IMR-90 (cell line): ENCODE results near the gene SORCS1. TPM values are rescaled to one million over a fixed set of nuclear protein-coding genes. Genes with fewer than 3 reads are reported as not detected.

ENCODE experiments used
- ATAC-seq: fragments of 200-7000 bp; cut with Tn5 transposase; 2 replicates; pipeline ENCODE4 v1.9.1; 2020; ENCODE audit warnings: low read depth, mild to moderate bottlenecking, moderate library complexity
- BruUV-seq: library from RNA; stranded (reverse); fragments of 400-500 nt; replicated peaks from 2 replicates; lab custom pipeline; 2021; lab: Mats Ljungman, UMichigan
- CTCF ChIA-PET: fragments of 300-600 bp; formaldehyde crosslinking; extraction: SDS; loops from one replicate; lab custom pipeline; 2021; ENCODE audit warnings: antibody characterized with exemption; lab: Yijun Ruan, JAX
- POLR2A ChIA-PET: fragments of 300-600 bp; sonication (Branson Sonifier 250); formaldehyde crosslinking; loops from one replicate; lab custom pipeline; 2022; ENCODE audit warnings: antibody characterized with exemption; ENCODE audit not compliant: unreplicated experiment; lab: Charles Lee
- DNase-seq: peaks from one replicate; pipeline ENCODE4 v3.0.0; 2013
- H2AFZ ChIP-seq: replicated peaks from 2 replicates; pipeline ENCODE3; 2013; ENCODE audit warnings: low read length, mild to moderate bottlenecking; ENCODE audit not compliant: poor library complexity
- H2AK5ac ChIP-seq: 2 replicates; pipeline ENCODE4 v1.6.1; 2013; ENCODE audit warnings: low read depth, low read length, inconsistent platforms
- H2AK9ac ChIP-seq: replicated peaks from 2 replicates; pipeline ENCODE3; 2013; ENCODE audit warnings: mild to moderate bottlenecking, low read depth, low read length, moderate library complexity; ENCODE audit not compliant: poor library complexity
- H2BK120ac ChIP-seq: 2 replicates; pipeline ENCODE4 v1.6.1; 2013; ENCODE audit warnings: low read depth, low read length, inconsistent platforms
- H2BK15ac ChIP-seq: 3 replicates; pipeline ENCODE4 v1.6.1; 2013; ENCODE audit warnings: low read depth, low read length, inconsistent platforms
- H2BK20ac ChIP-seq: 2 replicates; pipeline ENCODE4 v1.6.1; 2013; ENCODE audit warnings: low read depth, mild to moderate bottlenecking, inconsistent platforms, low read length, moderate library complexity
- H2BK5ac ChIP-seq: 2 replicates; pipeline ENCODE4 v1.6.1; 2013; ENCODE audit warnings: mild to moderate bottlenecking, low read depth, low read length, inconsistent platforms; ENCODE audit not compliant: poor library complexity, severe bottlenecking
- H3K14ac ChIP-seq: replicated peaks from 2 replicates; pipeline ENCODE4 v1.6.1; 2013; ENCODE audit warnings: low read depth, low read length, inconsistent platforms
- H3K18ac ChIP-seq: 2 replicates; pipeline ENCODE4 v1.6.1; 2013; ENCODE audit warnings: low read depth, low read length, control low read depth
- H3K23ac ChIP-seq: 2 replicates; pipeline ENCODE4 v1.6.1; 2013; ENCODE audit warnings: low read depth, low read length, inconsistent platforms
- H3K27ac ChIP-seq: 2 replicates; pipeline ENCODE4 v1.5.1; 2013; ENCODE audit warnings: mild to moderate bottlenecking, control low read depth, low read length; ENCODE audit not compliant: insufficient read depth
- H3K27me3 ChIP-seq: 2 replicates; pipeline ENCODE4 v1.6.1; 2013; ENCODE audit warnings: low read length; ENCODE audit not compliant: control insufficient read depth, insufficient read depth
- H3K36me3 ChIP-seq: 2 replicates; pipeline ENCODE4 v1.6.1; 2013; ENCODE audit warnings: low read length, mixed read lengths; ENCODE audit not compliant: control insufficient read depth, insufficient read depth
- H3K4ac ChIP-seq: 2 replicates; pipeline ENCODE4 v1.6.1; 2013; ENCODE audit warnings: low read depth, low read length, inconsistent platforms
- H3K4me1 ChIP-seq: 2 replicates; pipeline ENCODE4 v1.6.1; 2013; ENCODE audit warnings: low read length, mixed read lengths; ENCODE audit not compliant: control insufficient read depth, insufficient read depth
- H3K4me2 ChIP-seq: 2 replicates; pipeline ENCODE4 v1.6.1; 2013; ENCODE audit warnings: low read depth, mild to moderate bottlenecking, control low read depth, low read length, moderate library complexity
- H3K4me3 ChIP-seq: 2 replicates; pipeline ENCODE4 v1.5.1; 2013; ENCODE audit warnings: low read depth, mild to moderate bottlenecking, control low read depth, low read length, moderate library complexity; ENCODE audit not compliant: insufficient read depth
- H3K56ac ChIP-seq: 2 replicates; pipeline ENCODE4 v1.6.1; 2013; ENCODE audit warnings: low read length, inconsistent platforms; ENCODE audit not compliant: insufficient read depth; ENCODE audit errors: extremely low read depth
- H3K79me1 ChIP-seq, 2 experiments: 2 replicates each; pipeline ENCODE4 v1.6.1; 2013; ENCODE audit warnings: low read length in 2 of 2, inconsistent platforms in 1 of 2, low read depth in 1 of 2
- H3K9ac ChIP-seq: 2 replicates; pipeline ENCODE4 v1.6.1; 2013; ENCODE audit warnings: low read depth, low read length, control low read depth
- H3K9me1 ChIP-seq: 2 replicates; pipeline ENCODE4 v1.6.1; 2013; ENCODE audit warnings: low read length, inconsistent platforms; ENCODE audit not compliant: insufficient read depth
- H3K9me3 ChIP-seq: 2 replicates; pipeline ENCODE4 v1.6.1; 2013; ENCODE audit warnings: low read length; ENCODE audit not compliant: control insufficient read depth, insufficient read depth
- H4K20me1 ChIP-seq: 2 replicates; pipeline ENCODE4 v1.6.1; 2013; ENCODE audit warnings: low read length, inconsistent platforms; ENCODE audit not compliant: insufficient read depth
- H4K5ac ChIP-seq: 2 replicates; pipeline ENCODE4 v1.6.1; 2013; ENCODE audit warnings: mild to moderate bottlenecking, low read depth, low read length, control low read depth
- H4K8ac ChIP-seq, 2 experiments: 2 replicates each; pipeline ENCODE4 v1.6.1; 2013; ENCODE audit warnings: low read depth in 2 of 2, low read length in 2 of 2, control low read depth in 1 of 2, inconsistent platforms in 1 of 2
- H4K91ac ChIP-seq: 2 replicates; pipeline ENCODE4 v1.6.1; 2013; ENCODE audit warnings: low read depth, low read length, inconsistent platforms; ENCODE audit not compliant: insufficient read depth
- CHD1 ChIP-seq: IDR thresholded peaks from 2 replicates; pipeline ENCODE4 v1.6.1; 2012; ENCODE audit warnings: low read depth, low read length, improper control_type of control experiment
- ELK1 ChIP-seq: fragments of 150-350 bp; IDR thresholded peaks from 2 replicates; pipeline ENCODE4 v1.6.1; 2016; ENCODE audit warnings: low read depth, mild to moderate bottlenecking, low read length, moderate library complexity, borderline replicate concordance
- FOS ChIP-seq: fragments of 150-350 bp; IDR thresholded peaks from 2 replicates; pipeline ENCODE4 v1.6.1; 2016; ENCODE audit warnings: low read depth, low read length
- MAFK ChIP-seq: IDR thresholded peaks from 2 replicates; pipeline ENCODE4 v1.6.1; 2012; ENCODE audit warnings: low read depth, low read length, improper control_type of control experiment
- MAZ ChIP-seq: IDR thresholded peaks from 2 replicates; pipeline ENCODE4 v1.6.1; 2012; ENCODE audit warnings: low read depth, mild to moderate bottlenecking, low read length, improper control_type of control experiment, moderate library complexity, borderline replicate concordance
- POLR2A ChIP-seq: IDR thresholded peaks from 2 replicates; pipeline ENCODE4 v1.6.1; 2012; ENCODE audit warnings: mild to moderate bottlenecking, low read depth, low read length
- RAD21 ChIP-seq: IDR thresholded peaks from 2 replicates; pipeline ENCODE4 v1.6.1; 2012; ENCODE audit warnings: low read length, improper control_type of control experiment
- SMC3 ChIP-seq: fragments of 150-350 bp; IDR thresholded peaks from 2 replicates; pipeline ENCODE4 v1.6.1; 2016; ENCODE audit warnings: low read depth, mild to moderate bottlenecking, antibody characterized with exemption, low read length, moderate library complexity
- USF2 ChIP-seq: fragments of 150-350 bp; IDR thresholded peaks from 2 replicates; pipeline ENCODE4 v1.6.1; 2017; ENCODE audit warnings: mild to moderate bottlenecking, antibody characterized with exemption, low read length, low read depth
- WGBS, 2 experiments: methylation state at CpG; one replicate each; pipeline versions ENCODE4 v1.1.5 to v1.1.7; 2013; ENCODE audit warnings: missing lambda C conversion rate in 2 of 2; ENCODE audit not compliant: insufficient read length in 1 of 2; ENCODE audit errors: extremely low coverage in 2 of 2; 5-methylcytosine and 5-hydroxymethylcytosine counted together
- dilution Hi-C: fragments of 300-500 bp; cut with HindIII; formaldehyde crosslinking; loops from one replicate; pipeline ENCODE4 v1.14.3; 2018; ENCODE audit warnings: low sequenced_read_pairs; ENCODE audit not compliant: unreplicated experiment
- in situ Hi-C: fragments of 300-500 bp; cut with MboI; formaldehyde crosslinking; loops from 3 replicates; pipeline ENCODE4 v1.14.3; 2019; ENCODE audit warnings: low sequenced_read_pairs, inconsistent platforms, mixed read lengths
- intact Hi-C: fragments of 100-400 bp; cut with micrococcal nuclease; formaldehyde crosslinking; loops from 2 replicates; pipeline ENCODE4 v1.10.0; 2022
- polyA plus RNA-seq, 3 experiments: library from polyadenylated mRNA; depleted of rRNA; stranded (reverse); fragments of >200 nt; gene quantifications; 2 replicates each; pipeline ENCODE4 v1.2.3, GENCODE V29; 2012; ENCODE audit warnings: low replicate concordance in 1 of 3
- total RNA-seq: library from RNA; depleted of rRNA; stranded (reverse); fragments of >200 nt; gene quantifications from 2 replicates; pipeline ENCODE4 v1.2.3, GENCODE V29; 2012

The SORCS1 gene
- total and polyA plus RNA-seq, 2 of the 4 experiments (the other 2 are of a cell fraction), result under 0.01 TPM; not detected in 1

GRCh38 chr10:107104026-107104652, 60.4 kb downstream of the SORCS1 start:
- ATAC-seq, result no peak
- Histone ChIP-seq H3K36me3 (no peaks in the 10 kb centered on the region), H4K5ac (no peak overlapping the region), H2AK9ac (no peak overlapping the region), H3K27me3 (no peaks in the 10 kb centered on the region), H3K79me1 (no peaks in the 10 kb centered on the region), H2BK5ac (no peak overlapping the region), H3K23ac (no peak overlapping the region), H2AFZ (no peak overlapping the region), H4K20me1 (no peaks in the 10 kb centered on the region), H3K4ac (no peak overlapping the region), H3K9me1 (no peaks in the 10 kb centered on the region), H3K18ac (no peak overlapping the region), H2BK15ac (no peak overlapping the region), H3K4me3 (no peak overlapping the region), H4K91ac (no peak overlapping the region), H3K4me2 (no peak overlapping the region), H3K4me1 (no peaks in the 10 kb centered on the region), H3K14ac (no peak overlapping the region), H3K27ac (no peak overlapping the region), H2BK120ac (no peak overlapping the region), H2BK20ac (no peak overlapping the region), H2AK5ac (no peak overlapping the region), H3K56ac (no peak overlapping the region), H4K8ac (no peak overlapping the region), H3K9me3 (peaks cover 18% of the 10 kb centered on the region), H3K9ac (no peak overlapping the region)
- BruUV-seq, result no TSS peak
- no peak for TF ChIP-seq CHD1
- no peak for TF ChIP-seq USF2
- TF ChIP-seq ELK1, result no peak
- TF ChIP-seq FOS, result no peak
- no peak for TF ChIP-seq RAD21
- TF ChIP-seq MAFK, result no peak
- TF ChIP-seq MAZ, result no peak
- no peak for TF ChIP-seq POLR2A
- TF ChIP-seq SMC3, result no peak
- dilution Hi-C loops, result no loop called here
- no CpG with 5 or more reads among the region's 4 CpGs for WGBS, 2 experiments
- in situ Hi-C loops, result no loop called here
- DNase-seq, result no peak
- ChIA-PET POLR2A (no interaction called here), CTCF (no interaction called here)
- intact Hi-C loops, result no loop called here
